ACC112 (cell line): ENCODE measurements around the gene VWC2L.

Source experiments
- H2AFZ ChIP-seq: fragments of 200-600 bp; sonication (generic); one replicate; pipeline ENCODE4 v1.6.0; 2017; ENCODE audit warnings: antibody characterized with exemption, low read length; ENCODE audit not compliant: unreplicated experiment
- H3K27ac ChIP-seq: fragments of 200-600 bp; sonication (generic); 2 replicates; pipeline ENCODE4 v1.5.1; 2014; ENCODE audit warnings: low read depth, mild to moderate bottlenecking, antibody characterized with exemption, low read length, moderate library complexity
- H3K27me3 ChIP-seq: fragments of 200-600 bp; sonication (generic); 2 replicates; pipeline ENCODE4 v1.6.1; 2014; ENCODE audit warnings: mild to moderate bottlenecking, antibody characterized with exemption, low read length, moderate library complexity, mixed read lengths; ENCODE audit not compliant: insufficient read depth
- H3K36me3 ChIP-seq: fragments of 200-600 bp; sonication (generic); 2 replicates; pipeline ENCODE4 v1.6.1; 2016; ENCODE audit warnings: mild to moderate bottlenecking, antibody characterized with exemption, low read length, moderate library complexity, mixed read lengths; ENCODE audit not compliant: insufficient read depth
- H3K4me1 ChIP-seq: fragments of 200-600 bp; sonication (generic); one replicate; pipeline ENCODE4 v1.6.1; 2016; ENCODE audit warnings: low read length, mixed read lengths; ENCODE audit not compliant: insufficient read depth, unreplicated experiment, control insufficient read depth
- H3K4me3 ChIP-seq: fragments of 200-600 bp; sonication (generic); 2 replicates; pipeline ENCODE4 v1.5.1; 2014; ENCODE audit warnings: mild to moderate bottlenecking, low read depth, low read length
- H3K79me2 ChIP-seq: fragments of 200-600 bp; sonication (generic); one replicate; pipeline ENCODE4 v1.6.0; 2016; ENCODE audit warnings: low read length; ENCODE audit not compliant: control insufficient read depth, unreplicated experiment, insufficient read depth

The VWC2L gene

DNA sequence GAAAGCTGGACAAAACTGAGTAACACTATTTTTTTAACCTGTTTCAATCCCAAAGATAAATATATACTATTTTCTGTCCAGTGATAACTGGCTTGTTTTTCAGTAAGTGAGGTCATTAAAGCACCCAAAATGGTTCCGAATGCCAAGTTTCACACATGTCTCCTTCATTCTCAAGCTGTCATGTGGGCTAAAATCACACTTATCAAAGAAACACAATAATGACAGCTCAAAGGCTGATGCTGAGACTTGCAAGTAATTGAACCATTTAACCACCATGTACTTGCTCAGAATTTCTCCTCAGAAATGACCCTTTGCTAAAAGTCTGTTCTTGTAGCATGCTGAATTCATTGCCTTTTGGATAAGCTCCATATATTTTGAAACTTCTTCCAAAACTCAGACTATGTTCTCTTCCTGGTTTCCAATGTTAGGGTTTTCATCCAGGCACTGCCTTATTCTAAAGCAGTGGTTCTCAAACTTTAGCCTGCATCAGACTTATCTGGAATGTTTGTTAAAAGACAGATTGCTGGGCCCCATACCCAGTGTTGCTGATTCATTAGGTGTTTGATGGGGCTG, 149.8 kb downstream of the VWC2L start:
- Histone ChIP-seq H3K79me2 (no peaks in the 10 kb centered on the region), H3K27me3 (no peaks in the 10 kb centered on the region), H3K36me3 (no peaks in the 10 kb centered on the region), H2AFZ (no peak overlapping the region), H3K4me1 (no peaks in the 10 kb centered on the region), H3K4me3 (no peak overlapping the region), H3K27ac (no peak overlapping the region)

DNA sequence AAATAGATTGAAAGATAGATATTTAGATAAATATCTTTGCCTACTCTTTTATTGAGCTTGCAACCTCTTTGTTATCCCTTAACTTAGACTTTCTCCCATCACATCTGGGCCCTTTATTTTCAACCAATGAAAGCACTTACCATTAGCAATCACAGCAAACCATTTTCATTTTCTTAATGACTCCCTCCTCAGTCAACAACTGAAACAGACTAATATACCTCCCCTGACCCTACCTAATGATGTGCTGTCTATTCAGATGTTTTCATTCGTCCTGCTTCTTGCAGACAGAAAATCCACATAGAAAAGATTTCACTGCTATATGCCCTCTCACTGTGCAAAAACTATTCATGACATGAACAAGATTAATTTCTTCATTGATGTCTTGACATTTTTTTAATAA, 154.4 kb downstream of the VWC2L start:
- no peaks in the 10 kb centered on the region for H3K27me3 ChIP-seq
- no peak overlapping the region for H3K4me3 ChIP-seq
- H3K36me3 ChIP-seq, result no peaks in the 10 kb centered on the region
- H3K4me1 ChIP-seq, result no peaks in the 10 kb centered on the region
- no peak overlapping the region for H2AFZ ChIP-seq
- H3K27ac ChIP-seq, result no peak overlapping the region
- no peaks in the 10 kb centered on the region for H3K79me2 ChIP-seq

DNA sequence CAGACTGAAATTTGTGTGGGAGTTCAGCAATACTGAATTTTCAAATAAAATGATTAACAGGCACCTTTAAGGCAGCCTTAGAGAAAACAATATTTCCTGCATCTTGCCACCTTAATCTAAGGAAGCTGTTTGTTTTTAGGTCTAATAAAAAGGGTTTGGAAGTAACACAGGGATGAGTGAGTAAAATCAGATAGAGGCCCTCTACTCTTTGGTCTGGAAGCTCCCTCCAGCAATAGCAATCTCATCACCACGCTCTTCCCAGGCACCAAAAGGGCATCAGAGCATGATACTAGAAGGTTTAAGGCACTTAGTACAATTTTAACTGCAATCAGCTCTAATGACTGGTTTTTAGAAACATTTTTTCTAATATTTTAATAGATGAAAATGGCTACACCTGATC, 155.6 kb downstream of the VWC2L start:
- H2AFZ ChIP-seq, result no peak overlapping the region

GRCh38 chr2:214569419-214570035, 158.7 kb downstream of the VWC2L start:
- H3K4me1 ChIP-seq, result no peaks in the 10 kb centered on the region
- no peaks in the 10 kb centered on the region for H3K79me2 ChIP-seq
- no peak overlapping the region for H2AFZ ChIP-seq
- H3K27me3 ChIP-seq, result no peaks in the 10 kb centered on the region
- no peaks in the 10 kb centered on the region for H3K36me3 ChIP-seq
- H3K27ac ChIP-seq, result no peak overlapping the region
- no peak overlapping the region for H3K4me3 ChIP-seq

More for the DNA sequence above, 155.6 kb downstream of the VWC2L start:
- Histone ChIP-seq H3K4me1 (no peaks in the 10 kb centered on the region), H3K36me3 (no peaks in the 10 kb centered on the region), H3K79me2 (no peaks in the 10 kb centered on the region), H3K27ac (no peak overlapping the region), H3K27me3 (no peaks in the 10 kb centered on the region), H3K4me3 (no peak overlapping the region)

GRCh38 chr2:214574084-214574781, 163.4 kb downstream of the VWC2L start:
- Histone ChIP-seq H3K36me3 (no peaks in the 10 kb centered on the region), H3K27me3 (no peaks in the 10 kb centered on the region), H2AFZ (no peak overlapping the region), H3K4me1 (peaks cover 4% of the 10 kb centered on the region), H3K27ac (no peak overlapping the region), H3K79me2 (no peaks in the 10 kb centered on the region), H3K4me3 (no peak overlapping the region)

GRCh38 chr2:214575030-214575429, 164.2 kb downstream of the VWC2L start:
- no peaks in the 10 kb centered on the region for H3K36me3 ChIP-seq
- H2AFZ ChIP-seq, result peak overlapping the region; percentile 7
- no peaks in the 10 kb centered on the region for H3K79me2 ChIP-seq
- H3K27me3 ChIP-seq, result no peaks in the 10 kb centered on the region
- H3K27ac ChIP-seq, result no peak overlapping the region
- peaks cover 4% of the 10 kb centered on the region for H3K4me1 ChIP-seq
- H3K4me3 ChIP-seq, result no peak overlapping the region

DNA sequence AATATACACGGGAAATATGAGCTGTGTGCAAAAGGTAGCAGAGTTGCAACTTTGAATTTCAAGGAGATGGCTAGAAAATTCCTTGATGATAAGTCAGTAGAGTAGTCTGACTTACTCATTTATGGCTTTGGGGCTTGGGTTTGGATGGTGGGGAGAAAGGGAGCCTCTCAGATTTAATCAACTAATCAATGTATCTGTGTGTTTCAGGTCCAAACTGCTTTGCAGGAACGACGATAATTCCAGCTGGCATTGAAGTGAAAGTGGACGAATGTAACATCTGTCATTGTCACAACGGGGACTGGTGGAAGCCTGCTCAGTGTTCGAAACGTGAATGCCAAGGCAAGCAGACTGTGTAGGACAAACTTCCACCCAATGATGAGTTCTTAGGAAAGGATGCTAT, 164.6 kb downstream of the VWC2L start:
- H3K79me2 ChIP-seq, result no peaks in the 10 kb centered on the region
- H3K4me3 ChIP-seq, result no peak overlapping the region
- H2AFZ ChIP-seq, result peak overlapping the region; percentile 7
- no peaks in the 10 kb centered on the region for H3K27me3 ChIP-seq
- no peak overlapping the region for H3K27ac ChIP-seq
- peaks cover 4% of the 10 kb centered on the region for H3K4me1 ChIP-seq
- H3K36me3 ChIP-seq, result no peaks in the 10 kb centered on the region

DNA sequence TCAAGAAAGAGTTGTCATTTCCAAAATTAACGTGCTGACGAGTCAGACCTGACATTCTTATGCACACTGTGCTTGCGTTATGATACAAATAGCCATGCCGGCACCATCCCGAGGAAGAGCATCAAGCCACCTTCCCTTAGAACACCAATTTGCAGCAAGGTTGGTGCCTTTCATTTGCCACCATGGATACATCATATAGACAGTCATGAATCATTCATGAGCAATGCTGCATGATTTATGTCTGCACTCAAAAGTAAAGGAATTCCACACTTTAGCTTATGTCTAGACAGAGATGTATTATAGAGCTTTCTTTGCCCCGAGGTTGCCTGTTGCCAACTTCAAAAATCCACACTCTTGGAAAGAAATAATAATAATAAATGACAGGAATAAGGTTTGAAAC, 166.9 kb downstream of the VWC2L start:
- Histone ChIP-seq H3K79me2 (no peaks in the 10 kb centered on the region), H2AFZ (no peak overlapping the region), H3K36me3 (no peaks in the 10 kb centered on the region), H3K27ac (no peak overlapping the region), H3K27me3 (no peaks in the 10 kb centered on the region), H3K4me3 (no peak overlapping the region), H3K4me1 (peaks cover 4% of the 10 kb centered on the region)

- H3K36me3 ChIP-seq, result no peaks in the 10 kb centered on the region
- no peak overlapping the region for H2AFZ ChIP-seq
- H3K27ac ChIP-seq, result no peak overlapping the region
- no peak overlapping the region for H3K4me3 ChIP-seq
- no peaks in the 10 kb centered on the region for H3K79me2 ChIP-seq
- peaks cover 4% of the 10 kb centered on the region for H3K4me1 ChIP-seq
- H3K27me3 ChIP-seq, result no peaks in the 10 kb centered on the region
Observed at GRCh38 chr2:214578442-214578841, 167.6 kb downstream of the VWC2L start.

- Histone ChIP-seq H3K36me3 (no peaks in the 10 kb centered on the region), H3K4me3 (no peak overlapping the region), H3K4me1 (peaks cover 4% of the 10 kb centered on the region), H2AFZ (no peak overlapping the region), H3K79me2 (no peaks in the 10 kb centered on the region), H3K27me3 (no peaks in the 10 kb centered on the region), H3K27ac (no peak overlapping the region)
Observed at GRCh38 chr2:214579035-214579434, 168.2 kb downstream of the VWC2L start.

DNA sequence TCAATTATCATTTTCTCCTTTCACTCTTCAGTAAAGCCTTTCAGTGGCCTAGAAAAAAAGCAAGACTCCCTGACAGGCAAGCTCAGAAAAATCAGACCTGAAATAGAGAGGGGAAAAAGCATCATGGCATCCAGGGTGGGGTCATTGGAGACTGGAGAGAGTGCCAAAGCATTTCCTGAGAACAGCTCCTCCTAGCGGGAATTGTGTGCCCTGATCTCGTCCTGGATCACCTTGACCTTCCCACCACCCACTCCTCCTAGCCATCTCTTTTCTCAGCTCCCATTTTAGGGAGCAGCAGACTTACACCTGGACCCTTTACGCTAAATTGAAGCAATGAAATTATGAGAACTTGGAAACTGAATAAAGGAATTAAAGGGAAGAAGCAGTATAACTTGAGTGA, 176.6 kb downstream of the VWC2L start:
- Histone ChIP-seq H3K4me1 (no peaks in the 10 kb centered on the region), H3K36me3 (no peaks in the 10 kb centered on the region), H3K4me3 (no peak overlapping the region), H3K27ac (no peak overlapping the region), H2AFZ (no peak overlapping the region), H3K27me3 (no peaks in the 10 kb centered on the region), H3K79me2 (no peaks in the 10 kb centered on the region)
